ENCODE data around the gene KRTAP10-12.

The KRTAP10-12 gene

DNA sequence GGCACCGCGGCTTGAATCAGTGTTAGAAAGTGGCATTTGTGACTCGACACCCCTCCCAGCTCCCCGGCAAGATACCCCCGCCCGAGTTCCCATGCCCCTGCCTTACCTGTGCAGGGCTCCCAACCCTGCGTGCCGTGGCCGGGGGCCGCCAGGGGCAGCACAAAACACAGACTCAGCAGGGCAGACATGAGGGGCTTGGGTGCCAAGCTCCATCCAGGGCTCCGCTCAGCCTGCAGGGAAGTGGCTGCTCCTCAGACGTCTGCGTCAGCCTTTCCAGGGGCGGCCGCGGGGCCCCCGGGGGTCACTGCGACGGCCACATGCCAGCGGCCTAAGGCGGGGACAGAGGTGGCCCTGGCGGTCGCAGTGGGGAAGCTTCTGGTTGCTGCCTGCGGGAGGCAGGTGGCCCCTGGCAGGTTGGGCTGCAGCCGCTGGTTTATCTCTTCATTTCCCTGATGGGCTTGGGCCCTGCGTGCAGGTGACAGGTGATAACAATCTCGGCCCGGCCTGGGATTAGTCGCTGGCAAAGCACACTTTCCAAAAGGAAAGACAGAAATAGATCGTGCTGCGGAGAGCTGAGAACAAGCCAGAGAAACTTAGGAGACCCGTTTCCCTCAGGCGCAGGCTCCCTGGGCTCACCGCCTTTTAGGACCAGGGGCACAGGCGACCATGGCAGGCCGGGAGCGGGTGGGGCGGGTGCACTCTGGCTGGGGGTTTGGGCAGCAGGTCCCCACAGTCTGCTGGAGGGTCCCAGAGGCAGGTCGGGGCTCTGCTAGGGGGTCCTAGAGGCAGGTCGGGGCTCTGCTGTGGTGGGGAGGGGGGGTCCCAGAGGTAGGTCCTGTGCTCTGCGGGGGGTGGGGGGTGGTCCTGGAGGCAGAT lies 14.6 kb downstream of the KRTAP10-12 start, which contains the start of gene TSPEAR:
TSS of gene TSPEAR (minus strand) at position 246 of the 876 bp plus-strand sequence. CDS start at position 188, 58 bp downstream.
- DNase-seq (ENCODE audit: low read depth in 2 of 2): no peak

DNA sequence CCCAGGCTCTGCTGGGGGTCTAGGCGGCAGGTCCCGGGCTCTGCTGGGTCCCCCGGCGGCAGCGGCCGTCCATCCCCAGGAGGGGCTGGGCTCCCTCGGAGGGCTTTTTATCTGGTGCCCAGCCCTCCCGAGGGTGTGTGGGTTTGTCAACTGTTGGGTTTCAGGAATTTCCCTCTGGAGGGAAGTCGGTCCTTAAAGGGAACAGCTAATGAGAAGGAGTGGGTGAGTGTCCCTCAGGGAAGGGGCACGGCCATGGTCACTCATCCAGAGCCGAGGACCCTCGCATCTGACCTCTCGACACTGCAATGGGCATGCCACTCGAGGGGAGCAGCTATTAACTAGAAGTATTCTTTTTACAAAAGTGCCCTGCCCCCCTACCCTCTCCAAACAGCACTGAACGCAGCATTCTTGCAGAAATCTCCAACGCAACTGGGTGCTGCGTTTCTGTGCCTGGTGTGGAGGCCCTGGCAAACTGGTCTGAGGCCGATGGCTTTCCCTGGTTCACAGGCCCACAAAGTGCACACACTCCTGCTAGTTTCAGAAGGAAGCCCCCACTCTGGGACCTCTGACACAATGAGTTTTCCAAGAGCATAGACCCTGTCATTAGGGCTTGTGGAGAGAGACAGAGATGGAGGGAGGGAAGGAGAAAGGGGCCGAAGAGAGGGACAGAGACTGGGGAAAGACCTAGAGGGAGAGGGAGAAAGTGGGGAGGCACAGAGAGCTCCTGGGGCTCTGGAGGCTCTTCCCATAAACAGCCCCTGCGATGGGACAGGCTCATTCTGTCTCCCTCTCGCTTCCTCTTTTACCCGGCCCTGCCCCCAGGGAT lies 15.4 kb downstream of the KRTAP10-12 start:
- DNase-seq (ENCODE audit: low read depth in 2 of 2): no peak

DNA sequence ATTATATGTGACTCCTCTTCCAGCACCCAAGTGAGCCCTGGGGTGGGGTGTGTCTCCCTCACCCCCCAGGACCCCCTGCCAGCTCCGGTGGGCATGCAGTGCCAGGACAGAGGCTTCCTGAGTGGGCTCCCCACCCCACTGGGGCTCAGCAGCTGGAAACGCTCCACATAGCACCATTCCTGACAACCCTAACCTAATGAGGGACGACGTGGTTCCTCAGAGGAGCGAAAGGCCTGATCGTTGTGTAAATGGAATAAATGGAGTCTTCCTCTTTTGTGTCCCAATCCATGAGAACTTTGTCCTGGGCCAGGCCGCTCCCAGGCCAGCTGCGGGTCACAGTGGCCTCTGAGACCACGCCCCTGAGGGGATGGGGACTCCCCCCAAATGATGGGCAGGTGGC lies 16.2 kb downstream of the KRTAP10-12 start:
- no peak for DNase-seq (ENCODE audit: low read depth in 2 of 2)

DNA sequence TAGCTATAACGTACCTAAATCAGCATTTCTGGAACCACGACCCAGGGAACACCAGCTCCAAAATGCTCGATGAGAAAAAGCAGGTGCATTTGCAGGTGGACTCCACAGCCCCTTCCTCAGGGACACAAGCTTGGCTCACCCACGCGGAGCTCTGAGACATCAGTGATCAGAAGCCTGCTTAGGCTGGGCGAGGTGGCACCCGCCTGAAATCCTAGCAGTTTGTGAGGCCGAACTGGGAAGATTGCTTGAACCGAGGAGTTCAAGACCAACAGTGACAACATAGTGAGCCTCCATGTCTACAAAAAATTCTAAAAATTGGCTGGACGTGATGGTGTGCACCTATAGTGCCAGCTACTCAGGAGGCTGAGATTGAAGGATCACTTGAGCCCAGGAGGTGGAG lies 16.9 kb downstream of the KRTAP10-12 start:
- DNase-seq (ENCODE audit: low read depth in 2 of 2): no peak

DNA sequence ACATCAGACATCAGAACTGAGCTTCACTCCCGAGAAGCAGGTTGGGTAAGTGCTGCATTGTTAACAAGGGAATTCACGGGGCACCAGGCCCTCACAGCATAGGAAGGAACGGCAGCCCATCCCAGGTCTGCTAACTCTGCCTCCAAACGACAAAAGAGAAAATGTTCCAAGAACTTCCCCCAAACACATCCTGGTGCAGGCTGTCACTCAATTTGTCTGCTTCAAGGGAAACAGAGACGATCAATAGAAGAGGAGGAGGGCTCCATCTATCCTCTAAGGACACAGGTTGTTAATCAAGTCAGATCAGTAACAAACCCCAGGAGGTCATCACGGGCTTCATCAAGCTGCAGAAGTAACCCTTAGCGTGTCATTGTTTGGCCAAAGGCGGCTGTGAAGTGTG lies 17.9 kb downstream of the KRTAP10-12 start:
- no peak for DNase-seq (ENCODE audit: low read depth in 2 of 2)

DNA sequence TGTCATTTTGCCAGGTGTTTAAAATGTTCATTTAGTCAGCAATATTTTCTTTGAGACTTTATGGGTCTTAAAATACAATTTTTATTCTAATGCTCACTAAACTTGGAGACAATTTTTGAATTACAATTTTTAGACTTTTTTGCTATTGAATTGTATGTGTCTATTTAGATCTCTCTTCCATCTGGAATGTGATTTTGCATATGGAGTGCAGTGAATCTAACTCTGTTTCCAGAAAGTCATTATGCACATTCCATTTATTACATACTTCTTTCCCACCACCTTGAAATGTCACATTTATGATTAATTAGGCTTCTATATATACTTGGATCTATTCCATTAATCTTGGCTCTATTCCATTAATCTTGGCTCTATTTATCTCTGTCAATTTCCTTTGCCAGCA lies 20.0 kb downstream of the KRTAP10-12 start:
- DNase-seq (ENCODE audit: low read depth in 2 of 2): no peak

DNA sequence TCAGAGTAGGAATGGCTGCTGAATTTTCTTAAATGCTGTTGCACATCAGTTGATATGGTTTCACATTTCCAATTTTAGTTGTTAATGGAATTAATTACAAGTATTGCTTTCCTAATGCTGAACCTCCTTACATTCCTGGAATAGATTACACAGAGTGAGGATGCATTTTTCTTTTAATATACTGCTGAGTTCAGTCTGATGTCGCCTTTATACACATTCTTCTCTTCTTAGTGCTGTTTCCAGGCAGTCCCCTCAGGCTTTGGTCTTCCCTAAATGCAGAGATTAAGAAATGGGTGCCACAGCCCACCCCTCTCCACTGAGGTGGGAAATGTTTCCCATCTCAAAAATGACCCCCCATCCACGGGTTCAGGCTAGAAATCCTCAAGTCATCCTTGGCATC lies 21.1 kb downstream of the KRTAP10-12 start:
- DNase-seq (ENCODE audit: low read depth in 2 of 2): no peak

DNA sequence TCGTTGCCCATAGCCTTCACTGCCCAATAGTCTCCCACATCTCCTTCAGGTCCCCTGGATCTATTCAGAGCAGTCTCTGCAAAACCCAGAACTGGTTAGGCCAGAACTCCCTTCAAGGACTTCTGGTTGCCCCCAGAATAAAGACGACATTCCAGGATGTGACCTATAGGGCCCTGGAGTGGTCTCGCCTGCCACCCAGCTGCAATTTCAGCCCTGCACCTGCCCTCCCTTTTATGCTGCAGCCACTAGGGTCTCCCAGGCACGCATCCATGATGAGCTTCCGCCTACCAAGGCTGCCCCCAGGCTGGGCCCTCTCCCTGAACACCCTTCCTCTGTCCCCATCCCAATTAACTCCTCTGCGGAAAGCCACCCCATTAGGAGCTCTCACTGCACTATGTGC lies 21.6 kb downstream of the KRTAP10-12 start:
- no peak for DNase-seq (ENCODE audit: low read depth in 2 of 2)

DNA sequence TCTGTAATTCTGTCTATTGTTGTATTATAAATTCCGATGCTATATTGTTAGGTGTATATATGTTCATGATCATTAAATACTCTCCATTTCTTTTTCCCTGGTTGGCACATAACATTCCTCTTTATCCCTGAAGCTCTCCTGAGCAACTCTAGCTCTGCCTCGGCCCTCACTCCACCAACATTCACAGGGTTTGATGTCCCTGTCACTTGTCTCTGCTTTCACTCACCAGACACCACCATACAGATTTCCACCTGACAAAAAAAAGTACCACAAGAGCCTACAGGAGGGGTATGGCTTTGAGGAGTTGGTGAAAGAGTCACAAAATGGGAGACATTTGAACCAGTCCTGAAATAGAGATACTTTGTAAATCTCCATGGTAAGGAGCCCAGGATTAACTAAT lies 23.2 kb downstream of the KRTAP10-12 start:
- no peak for DNase-seq (ENCODE audit: low read depth in 2 of 2)

DNA sequence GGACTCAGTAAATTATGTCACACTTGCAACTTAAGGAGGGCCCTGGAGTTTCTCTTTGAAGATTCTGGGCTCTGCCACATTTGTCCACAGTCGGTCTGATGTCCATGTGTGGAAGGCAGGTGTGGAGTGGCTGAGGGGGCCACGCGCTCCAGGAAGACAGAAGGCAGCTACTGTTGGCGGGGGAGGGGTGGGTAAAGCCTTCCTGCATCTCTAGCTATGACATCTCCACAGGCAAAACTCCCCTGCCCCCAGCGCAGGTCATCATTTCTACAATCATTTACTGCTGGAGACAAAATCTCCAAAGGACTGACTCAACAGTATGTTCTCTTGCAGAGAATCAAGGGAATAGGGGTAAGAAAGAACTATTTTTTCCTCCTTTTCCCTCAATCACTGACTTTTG lies 25.8 kb downstream of the KRTAP10-12 start:
- no peak for DNase-seq (ENCODE audit: low read depth in 2 of 2)

DNA sequence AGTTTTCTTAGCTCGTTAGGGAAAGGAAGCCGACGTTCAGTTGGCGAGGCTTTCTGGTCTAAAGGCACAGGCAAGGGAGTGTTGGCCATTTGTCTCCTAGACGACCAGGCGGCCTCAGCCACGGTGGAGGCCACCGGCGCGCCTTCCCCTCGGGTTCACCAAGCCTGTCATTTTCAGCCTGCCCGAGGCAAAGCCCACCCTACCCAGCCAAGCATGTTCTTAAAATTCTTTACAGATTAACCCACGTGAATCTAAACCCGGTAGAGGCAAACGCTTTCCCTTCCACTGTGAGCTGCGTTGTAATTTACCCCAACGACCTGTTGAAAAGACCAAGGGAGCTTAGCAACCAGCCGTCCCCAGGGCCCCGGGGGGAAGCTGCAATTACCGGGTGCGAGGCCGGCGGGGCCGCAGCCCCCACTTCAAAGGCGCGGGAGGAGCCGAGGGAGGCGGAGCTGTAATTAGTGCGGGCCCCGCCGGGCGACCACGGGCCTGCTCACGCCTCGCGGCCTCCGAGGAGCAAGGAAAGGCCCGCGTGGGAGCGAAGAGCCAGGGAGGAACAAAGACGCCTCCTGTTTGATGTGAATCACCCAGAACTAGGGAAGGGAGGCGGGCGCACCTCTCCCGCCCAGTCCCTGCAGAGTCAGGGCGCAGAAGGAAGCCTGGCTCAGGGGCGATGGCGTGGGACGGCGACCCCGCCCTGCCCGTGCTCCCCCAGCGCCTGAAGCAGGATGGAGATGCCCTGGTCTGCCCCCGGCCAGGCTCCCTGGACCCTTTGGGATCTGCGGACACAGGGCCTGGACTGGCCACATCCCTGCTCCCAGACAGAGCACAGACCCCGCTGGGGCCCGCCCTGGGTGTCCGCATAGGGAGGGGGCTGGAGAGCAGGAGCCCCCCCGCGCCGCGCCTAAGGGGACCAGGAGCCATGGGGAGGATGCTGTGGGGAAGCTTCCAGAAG lies 26.5 kb downstream of the KRTAP10-12 start:
- no peak for DNase-seq (ENCODE audit: low read depth in 2 of 2)

DNA sequence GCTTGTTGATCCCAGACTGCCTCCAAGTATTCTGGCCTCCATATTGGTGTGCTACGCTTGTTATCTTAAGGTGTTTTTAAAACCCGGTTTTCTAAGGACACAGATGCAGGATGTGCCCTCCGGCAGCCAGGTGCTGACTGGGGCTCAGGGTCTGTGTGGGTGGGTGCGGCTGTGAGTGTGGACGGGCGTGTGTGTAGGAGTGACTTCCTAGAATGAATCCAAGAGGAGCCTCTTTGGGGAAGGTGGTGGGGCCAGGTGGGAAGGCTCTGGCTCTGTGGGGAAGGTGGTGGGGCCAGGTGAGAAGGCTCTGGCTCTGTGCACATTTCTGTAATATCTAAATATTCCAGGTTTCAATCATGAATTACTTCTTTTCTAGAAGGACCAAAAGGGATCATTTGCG lies 27.2 kb downstream of the KRTAP10-12 start:
- no peak for DNase-seq (ENCODE audit: low read depth in 2 of 2)

DNA sequence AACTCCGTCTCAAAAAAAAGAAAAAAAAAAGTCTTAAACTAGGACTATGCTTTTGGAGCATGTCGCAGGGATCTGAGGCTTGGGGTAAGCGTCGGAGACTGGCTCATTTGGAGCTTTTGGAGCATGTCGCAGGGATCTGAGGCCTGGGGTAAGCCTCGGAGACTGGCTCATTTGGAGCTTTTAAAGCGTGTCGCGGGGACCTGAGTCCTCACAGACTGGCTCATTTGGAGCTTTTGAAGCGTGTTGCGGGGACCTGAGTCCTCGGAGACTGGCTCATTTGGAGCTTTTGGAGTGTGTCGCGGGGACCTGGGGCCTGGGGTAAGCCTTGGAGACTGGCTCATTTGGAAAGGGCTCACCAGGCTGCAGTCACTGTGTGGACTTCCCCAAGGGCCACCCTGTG lies 28.0 kb downstream of the KRTAP10-12 start:
- no peak for DNase-seq (ENCODE audit: low read depth in 2 of 2)

DNA sequence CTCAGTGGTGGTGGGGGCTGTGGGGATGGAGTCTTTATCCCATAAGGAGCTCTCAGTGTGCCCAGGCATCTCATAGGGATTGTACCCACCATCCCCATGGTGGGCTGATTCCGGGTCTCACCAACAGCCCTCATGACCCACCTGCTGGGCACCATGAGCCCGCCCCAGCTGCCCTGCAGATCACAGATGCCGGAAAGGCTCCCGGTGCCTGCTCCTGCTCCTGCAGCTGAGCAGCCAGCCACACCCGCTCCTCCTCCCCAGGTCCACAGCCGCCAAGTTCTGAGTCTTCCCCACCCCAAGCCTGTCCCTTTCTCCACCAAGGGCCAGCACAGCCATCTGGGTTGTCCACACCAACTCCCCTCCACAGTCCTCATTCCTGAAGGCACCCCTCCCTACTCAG lies 29.9 kb downstream of the KRTAP10-12 start:
- DNase-seq (ENCODE audit: low read depth in 2 of 2): no peak

DNA sequence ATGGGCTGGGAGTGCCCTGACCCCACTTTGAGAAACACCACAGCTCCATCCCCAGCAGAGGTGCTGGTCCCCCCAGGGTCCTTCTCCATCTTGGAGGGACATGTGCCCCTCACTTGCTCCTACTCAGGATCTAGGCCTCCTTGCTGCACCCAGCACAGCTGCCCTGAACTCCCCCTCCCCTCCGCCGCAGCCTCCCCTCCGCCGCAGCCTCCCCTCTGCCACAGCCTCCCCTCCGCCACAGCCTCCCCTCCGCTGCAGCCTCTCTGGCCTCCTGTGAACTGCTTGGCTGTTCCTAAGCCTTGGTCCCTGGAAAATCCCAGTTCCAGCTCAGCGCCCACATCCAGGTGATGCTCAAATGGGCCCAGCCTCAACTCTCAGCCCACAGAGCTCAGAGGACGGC lies 30.3 kb downstream of the KRTAP10-12 start:
- DNase-seq (ENCODE audit: low read depth in 2 of 2): no peak

DNA sequence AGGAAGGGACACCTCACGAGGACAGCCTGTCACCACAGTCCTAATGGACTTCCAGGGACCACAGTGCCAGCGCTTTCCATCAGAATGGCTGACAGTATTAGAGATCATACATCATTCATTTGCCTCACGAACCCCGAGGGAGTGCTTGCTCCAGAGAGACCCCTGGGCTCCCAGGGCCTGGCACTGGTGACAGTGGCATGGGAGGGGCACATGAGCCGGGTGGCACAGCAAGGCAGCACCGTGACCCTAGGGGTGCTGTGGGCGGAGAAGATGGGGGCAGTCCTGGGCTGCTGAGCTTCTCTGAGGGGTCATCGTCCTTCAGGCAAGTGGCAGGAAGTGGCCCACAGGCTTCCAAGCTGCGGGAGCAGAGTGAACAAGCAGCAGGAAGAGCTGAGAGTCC lies 30.8 kb downstream of the KRTAP10-12 start:
- no peak for DNase-seq (ENCODE audit: low read depth in 2 of 2)

DNA sequence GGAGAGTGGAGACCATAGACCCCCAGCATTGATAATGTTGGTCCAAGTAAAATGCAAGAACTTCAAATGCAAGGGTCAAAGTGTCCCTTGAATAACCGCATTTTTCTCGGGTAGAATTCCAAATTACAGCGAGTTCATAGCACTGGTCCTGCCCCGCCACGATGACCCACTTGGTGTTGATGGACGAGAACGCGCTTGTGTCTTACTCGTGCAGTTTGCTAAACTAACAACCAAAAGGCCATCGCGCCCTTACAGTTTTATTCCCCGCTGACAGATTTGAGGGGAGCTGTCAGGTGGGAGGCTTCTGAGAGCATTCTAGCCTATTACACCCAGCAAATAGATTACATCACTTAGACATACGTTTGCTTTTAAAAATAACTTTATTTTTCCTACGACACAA lies 31.7 kb downstream of the KRTAP10-12 start:
- DNase-seq (ENCODE audit: low read depth in 2 of 2): no peak

DNA sequence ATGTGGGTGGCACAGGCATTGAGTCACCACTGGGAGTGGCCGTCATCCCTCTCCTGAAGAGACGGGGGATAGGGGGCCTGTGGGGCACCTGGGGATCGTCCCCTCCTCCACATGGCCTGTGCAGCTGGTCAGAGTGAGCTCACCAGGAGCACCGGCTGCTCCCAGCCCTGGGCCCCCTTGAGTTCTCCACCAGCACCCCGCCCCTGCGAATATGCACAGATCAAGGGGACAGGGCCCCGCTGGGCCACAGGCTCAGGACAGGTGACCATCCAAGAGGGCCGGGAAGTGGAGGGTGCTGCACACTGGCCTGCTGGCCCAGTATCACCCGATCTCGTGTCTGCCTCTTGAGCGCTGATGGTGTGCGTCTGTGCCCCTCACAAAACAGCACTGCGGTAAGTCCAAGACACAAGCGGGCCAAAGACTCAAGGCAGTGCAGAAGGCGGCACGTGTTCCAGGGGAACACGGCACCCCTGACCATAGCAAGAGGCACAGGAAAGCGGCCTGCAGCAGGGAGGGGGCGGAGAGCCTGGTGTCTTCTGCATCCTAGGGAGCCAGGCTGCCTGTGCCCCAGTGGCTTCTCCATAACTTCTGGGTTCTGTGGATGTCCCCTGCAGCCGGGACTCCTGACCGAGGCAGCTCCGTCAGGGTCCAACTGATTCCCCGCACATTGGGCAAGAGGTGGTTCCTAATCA lies 32.5 kb downstream of the KRTAP10-12 start:
- DNase-seq (ENCODE audit: low read depth in 2 of 2): no peak

DNA sequence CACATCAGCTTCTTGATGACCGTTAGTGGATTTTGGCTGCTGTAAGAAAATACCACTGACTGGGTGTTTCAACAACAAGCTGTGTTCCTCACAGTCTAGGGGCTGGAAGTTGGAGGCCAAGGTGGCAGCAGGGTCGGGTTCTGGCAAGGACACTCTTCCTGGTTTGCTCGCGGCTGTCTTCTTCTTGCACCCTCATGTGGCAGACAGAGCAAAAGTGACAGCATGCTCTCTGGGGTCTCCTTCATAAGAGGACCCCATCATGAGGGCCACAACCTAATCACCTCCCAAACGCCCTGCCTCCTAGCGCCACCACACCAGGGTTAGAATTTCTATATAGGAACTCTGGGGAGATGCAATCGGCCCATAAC lies 33.0 kb downstream of the KRTAP10-12 start:
- no peak for DNase-seq (ENCODE audit: low read depth in 2 of 2)

DNA sequence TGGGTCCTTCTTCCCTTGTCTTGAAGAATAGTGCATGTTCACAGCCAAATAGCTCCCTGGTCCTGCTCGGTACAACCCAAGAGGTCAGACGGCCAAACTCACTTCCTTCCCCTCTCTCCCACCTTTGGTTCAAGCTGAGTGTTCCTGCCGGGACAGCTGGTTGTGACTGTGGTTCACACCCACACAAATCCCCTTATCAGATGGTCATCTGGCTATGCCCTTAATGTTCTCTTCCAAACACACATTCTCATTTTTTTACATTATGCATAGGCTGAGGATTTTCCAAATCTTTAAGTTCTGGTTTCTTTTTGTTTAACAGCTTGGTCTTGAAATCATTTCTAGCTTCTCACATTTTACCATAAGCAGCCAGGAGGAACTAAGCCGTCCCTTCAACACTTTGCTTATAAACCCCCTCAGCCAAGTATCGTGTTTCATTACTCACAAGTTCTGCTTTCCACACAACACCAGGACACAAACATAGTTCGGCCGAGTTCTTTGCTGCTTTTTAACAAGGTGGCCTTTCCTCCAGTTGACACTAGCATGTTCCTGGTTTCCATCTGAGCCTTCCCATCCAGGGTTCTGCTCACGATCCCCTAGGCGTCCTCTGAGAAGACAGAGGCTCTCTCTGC lies 34.1 kb downstream of the KRTAP10-12 start:
- no peak for DNase-seq (ENCODE audit: low read depth in 2 of 2)

DNA sequence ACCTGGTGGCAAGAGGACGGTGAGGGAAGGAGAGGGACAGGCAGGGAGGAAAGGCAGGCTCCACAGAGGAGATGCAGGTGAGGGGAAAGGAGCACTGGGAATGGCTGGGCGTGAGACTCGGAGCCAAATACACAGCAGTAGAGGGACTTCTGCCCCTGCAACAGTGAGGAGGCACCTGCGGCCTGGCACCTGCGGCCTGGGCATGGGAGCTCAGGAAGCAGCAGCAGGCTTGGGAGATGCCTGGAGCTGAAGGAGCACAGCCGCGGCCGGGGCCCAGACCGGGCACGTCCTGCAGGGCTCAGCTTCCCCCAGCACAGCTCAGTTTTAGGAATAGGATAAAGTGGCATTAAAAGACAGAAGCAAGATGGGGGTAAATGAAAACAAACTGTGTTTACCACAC lies 35.3 kb downstream of the KRTAP10-12 start:
- no peak for DNase-seq (ENCODE audit: low read depth in 2 of 2)
